ENCODE results near the gene GYG1.
A peak's percentile ranks its signal among the peaks of the same experiment; 100 is the strongest.
"Not testable (repeated sequence)": the region's sequence is repeated elsewhere in the genome, so short reads cannot be mapped to it uniquely, and the experiment has no call there.

Gene GYG1

DNA sequence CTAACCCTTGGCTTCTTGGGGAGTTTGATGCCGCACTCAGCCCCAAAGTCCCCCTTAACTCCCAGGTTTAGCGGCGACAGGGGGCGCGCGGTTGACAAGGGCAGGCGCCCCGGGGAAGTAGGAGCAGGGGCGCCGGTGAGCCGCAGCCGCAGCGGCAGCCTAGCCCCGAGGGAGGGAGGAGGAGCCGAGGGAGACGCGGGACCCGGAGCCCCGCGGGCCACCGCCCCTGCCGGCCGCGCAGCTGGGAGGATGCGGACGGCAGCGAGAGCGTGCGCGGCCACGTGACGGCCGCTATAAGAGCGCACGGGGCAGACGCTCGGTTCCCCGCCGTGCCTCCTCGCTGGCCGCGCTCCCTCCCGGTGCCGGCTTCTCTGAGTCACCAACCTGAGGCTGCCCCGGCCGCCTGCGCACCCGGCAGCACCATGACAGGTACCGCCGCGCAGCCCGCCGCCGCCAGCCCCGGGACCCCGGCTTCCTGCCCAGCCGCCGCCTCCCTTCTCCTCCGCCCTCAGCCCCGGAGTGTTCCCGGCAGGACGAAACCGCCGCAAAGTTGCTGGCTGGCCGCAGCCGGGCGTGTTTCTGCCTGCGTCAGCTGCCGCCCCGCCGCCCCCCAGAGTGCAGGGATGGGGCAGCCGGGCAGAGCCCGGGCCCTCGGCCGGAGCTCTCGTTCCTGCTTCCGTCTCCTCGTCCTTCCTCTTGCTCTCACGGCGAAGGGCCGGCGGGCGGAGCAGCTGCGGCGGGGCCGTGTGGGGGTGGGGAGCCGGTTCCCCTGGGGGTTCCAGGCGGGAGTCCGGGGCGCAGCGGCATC, at the start of gene GYG1:
Gene GYG1, plus strand, starts transcription at position 322 of the 808 bp plus-strand sequence. Its CDS starts 101 bp downstream, at position 423.
- peak; percentile 87 for DNase-seq

DNA sequence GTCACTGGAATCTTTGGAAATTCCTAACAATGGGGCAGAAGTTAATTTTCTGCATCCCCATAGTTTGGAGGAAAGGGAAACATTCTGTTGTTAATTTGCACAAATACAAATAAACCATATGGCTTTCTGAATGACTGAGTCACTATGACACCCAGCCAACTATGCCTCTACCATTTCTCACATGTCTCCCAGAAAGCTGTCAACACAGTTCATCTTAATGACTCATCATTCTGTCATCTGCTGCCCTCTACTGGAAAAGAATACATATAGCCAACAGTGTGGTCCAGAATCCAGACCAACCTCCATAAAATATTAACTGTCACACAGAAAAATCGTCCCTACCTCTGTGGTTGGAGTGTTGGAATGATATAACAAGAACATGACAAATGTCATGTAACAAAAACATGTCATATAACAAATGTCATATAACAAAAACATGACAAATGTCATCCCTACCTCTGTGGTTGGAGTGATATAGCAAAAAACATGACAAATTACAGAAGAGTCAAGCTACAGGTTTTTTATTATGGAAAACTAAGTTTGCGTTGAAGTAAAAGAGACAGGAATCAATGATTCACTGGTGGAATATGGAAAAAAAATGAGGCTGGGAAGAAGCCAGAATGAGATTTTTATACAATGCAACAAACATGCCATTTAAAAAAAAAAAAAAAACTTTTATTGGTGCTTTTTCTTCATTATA, 47.7 kb upstream of the GYG1 start:
- DNase-seq, result peak; percentile 83

DNA sequence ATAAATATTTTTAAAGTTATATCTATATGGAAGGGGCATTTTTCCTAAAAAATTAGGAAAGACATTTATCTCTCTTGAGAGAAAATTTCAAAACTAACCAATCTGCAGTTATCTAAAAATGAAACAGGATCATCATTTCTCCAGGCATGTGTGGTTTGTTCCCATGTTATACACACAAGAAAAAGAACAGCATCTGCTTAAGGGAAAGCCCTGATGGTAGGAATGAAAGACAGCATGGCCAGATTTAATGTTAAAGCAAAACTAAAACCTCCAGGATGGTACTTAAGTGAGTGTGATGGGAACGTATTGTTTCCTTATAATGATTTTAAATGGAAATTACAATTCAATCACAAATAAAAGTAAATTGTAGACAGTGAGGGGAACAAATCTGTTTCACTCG, 46.2 kb upstream of the GYG1 start:
- DNase-seq, result no peak

GRCh38 chr3:148948913-148949657, 42.3 kb upstream of the GYG1 start:
- no peak for DNase-seq

- no peak for DNase-seq
Observed at GRCh38 chr3:148950806-148951205, 40.5 kb upstream of the GYG1 start.

DNA sequence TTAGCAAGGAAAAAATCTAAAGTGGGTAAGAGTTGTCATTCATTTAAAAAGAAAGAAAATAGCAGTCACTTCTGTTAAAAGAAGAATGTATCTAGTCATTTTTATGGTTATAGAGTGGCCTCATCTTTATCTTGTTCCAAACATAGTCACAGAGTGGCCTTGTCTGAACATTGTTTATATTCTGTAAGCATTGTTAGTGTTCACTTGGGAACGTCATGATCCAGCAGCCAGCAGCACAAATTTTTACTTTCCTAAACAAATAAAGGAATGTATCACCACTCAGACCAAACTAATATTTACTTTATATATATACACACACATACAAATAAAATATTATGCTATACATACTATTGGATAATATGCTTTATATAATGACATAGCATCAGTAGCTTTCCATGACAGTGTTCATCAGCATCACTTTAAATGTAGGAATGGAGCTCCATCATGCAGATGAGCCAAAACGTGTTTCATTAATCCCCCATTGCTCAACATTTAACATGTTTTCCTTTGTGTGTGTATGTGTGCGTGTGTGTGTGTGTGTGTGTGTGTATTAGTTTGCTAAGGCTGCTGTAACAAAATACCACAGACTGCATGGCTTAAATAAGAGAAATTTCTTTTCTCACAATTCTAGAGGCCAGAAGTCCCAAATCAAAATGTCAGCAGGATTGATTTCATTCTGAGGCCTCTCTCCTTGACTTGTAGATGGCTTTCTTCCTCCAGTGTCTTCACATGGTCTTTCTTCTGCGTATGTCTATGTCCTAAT, 39.6 kb upstream of the GYG1 start:
- DNase-seq, result no peak

- no peak for DNase-seq
Observed at GRCh38 chr3:148953094-148953493, 38.2 kb upstream of the GYG1 start.

GRCh38 chr3:148954981-148955380, 36.4 kb upstream of the GYG1 start:
- DNase-seq, result no peak

DNA sequence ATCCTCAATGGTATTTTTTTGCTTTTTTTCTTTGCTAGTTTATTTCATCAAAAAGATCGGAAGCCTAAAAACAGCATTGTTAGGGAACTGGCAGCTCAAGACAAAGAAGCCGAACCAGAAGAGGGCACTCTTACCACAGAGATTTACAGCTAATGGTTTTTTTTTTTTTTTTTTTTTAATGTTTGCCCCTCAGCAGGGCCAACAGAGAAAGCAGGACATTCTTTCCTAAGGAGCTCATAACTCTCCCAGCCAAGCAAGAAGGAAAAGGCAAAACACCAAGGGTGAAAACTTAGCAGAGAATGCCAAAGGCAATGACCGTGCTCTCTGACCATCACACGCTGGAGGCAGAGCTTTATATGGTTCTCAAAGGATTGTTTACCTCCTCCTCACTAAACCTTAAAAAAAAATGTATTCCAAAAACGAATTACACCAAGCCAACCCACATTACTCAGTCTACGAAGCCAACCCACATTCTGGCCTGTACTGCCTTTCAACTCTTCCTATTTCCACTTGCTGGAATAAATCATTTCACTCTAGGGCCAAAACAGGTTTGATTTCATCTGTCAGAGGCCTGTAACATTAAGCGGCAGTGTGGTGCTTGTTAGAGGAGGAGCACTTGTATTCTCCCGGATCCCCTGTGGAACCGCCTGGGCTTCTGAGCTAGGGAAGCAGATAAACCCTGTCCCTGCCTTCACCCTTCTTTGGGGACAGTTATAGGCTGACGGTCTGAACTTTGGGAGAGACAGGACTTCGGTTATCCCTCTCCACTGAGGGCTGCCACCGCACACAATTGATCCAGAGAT, 35.6 kb upstream of the GYG1 start:
- peak; percentile 46 for DNase-seq

- DNase-seq, result peak; percentile 33
Observed at GRCh38 chr3:148957586-148957985, 33.8 kb upstream of the GYG1 start.

DNA sequence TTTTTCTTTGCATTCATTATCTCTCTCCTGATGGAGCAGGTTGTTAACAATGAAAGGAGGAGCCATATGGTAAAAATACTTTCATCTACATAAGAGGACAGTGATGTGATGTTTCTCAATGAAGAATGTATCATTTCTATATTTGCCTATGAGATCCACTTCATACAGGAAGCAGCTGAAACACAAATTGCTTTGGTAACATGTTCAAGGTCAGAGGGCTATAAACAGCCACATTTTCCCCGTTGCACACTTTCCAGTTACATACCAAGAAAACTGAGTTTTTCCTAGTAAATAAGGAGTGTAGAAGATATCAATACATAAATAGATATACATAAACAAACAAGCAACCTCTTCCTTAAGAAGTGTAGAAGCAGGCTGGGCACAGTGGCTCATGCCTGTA, 32.6 kb upstream of the GYG1 start:
- DNase-seq, result no peak

DNA sequence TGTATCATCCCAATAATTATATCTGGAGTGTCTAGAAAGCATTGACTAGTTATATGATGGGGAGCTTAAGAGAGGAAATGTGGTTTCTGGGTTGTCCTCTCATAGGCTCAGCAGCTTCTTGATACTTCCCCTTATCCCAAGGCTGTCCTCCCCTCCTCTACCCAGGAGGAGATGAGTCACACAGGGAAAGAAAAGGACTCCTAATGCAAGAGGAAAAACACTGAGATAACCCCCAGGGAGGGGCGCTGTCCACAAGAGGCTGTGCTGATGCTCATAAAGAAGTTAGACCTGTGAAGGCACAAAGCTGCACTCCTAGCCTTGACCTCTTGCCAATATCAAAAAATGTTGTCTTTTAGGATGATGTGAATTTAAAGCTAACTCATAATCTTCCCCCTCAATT, 28.8 kb upstream of the GYG1 start:
- no peak for DNase-seq

DNA sequence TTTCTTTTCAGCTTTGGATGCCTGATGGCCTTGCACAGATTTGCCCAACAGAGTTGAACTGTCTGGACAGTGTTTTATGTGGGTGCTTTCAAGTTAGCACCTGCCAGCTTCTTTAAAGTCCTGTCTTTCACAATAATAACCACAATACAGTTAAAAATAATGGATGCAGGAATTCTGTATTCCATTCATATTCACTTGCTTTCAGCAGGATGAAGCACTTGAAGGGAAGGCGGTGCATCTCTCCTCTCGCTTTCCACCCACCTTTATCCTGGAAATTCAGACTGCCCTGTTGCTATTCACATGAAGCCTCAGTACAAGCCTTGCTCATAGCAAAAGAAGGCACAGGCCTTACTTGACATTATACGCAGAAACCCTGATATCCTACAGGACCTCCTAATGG, 26.5 kb upstream of the GYG1 start:
- no peak for DNase-seq

DNA sequence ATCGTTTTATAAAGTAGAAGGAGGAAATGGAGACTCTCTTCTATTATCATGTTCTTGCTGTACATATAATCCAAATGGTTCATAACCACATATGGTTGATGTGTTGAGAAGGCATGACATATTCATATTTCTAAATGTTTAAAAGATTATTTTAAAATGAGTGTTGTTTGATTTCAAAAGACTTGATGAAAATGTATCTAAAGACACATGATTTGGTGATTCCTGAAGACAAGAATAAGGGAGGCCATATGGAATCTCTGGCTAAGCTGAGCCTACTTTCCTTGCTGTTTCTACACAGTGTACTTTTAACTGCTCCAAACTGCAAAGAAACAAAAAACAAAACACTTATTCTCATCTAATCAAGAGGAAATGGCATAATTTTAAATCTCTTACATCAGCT, 23.0 kb upstream of the GYG1 start:
- DNase-seq, result no peak

DNA sequence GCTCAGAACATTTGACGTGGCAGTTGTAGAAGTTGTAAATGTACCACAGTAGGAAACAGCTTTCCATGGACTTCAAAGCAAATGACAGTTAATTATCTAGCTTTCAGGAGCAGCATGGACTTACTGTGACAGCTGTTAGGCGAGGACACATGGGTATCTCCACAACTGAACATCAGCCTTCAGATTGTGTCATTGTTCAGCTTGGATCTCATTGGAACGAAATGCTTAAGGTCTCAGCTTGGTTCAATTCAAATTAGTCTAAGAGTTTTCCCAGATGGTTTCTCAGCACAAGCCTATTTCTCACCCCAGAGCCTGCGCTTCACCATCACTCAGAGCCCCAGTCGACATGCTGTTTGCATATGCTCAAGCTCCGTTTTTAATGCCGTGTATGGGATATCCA, 21.1 kb upstream of the GYG1 start:
- no peak for DNase-seq

- DNase-seq, result no peak
Observed at GRCh38 chr3:148971401-148972163, 19.8 kb upstream of the GYG1 start.

DNA sequence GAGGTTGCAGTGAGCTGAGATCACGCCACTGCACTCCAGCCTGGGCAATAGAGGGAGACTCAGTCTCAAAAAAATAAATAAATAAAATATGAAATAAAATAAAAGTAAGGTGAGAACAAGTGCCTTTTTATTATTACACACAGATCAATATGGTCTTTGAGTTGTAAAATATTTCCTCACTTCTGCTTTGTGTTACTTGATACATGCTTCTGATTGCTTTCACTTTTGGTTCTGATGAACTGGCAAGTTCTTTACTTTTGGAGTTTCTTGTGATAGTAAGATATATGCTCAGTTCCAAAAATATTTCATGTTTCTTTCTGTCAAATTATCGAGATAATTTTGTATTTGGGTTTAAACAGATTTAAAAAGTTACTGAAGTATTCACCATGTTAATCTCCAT, 16.6 kb upstream of the GYG1 start:
- DNase-seq, result no peak

DNA sequence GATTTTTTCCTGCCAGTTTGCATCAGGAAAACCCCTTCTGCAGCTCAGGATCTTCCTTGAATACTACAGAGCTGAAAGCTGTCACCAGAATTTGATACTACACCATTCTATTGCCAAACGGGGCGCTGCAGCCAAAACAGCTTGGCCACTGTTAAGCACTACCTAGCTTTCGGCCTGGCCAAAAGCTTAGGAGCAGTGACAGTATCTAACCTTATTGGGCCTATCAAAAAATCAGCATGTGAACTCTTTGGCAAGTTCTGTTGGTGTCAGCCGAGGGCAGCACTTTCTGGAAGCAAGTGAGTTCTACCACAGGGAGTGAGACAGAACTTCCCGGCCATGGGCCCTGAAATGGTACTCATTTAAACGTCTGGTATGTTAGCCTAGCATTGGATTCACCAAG, 16.1 kb upstream of the GYG1 start:
- no peak for DNase-seq

- DNase-seq, result no peak
Observed at GRCh38 chr3:148975696-148976095, 15.6 kb upstream of the GYG1 start.

- DNase-seq, result no peak
Observed at GRCh38 chr3:148981273-148981672, 10.1 kb upstream of the GYG1 start.

GRCh38 chr3:148987551-148987950, 3.8 kb upstream of the GYG1 start:
- not testable (repeated sequence) for DNase-seq
